ENCODE measurements around the gene RENBP. TPM values are rescaled to one million over a fixed set of nuclear protein-coding genes. Genes with fewer than 3 reads are reported as not detected.

RENBP gene
- total RNA-seq, 1 experiment from 2014 or later, result 7.1 TPM

GRCh38 chrX:153922932-153923857 is 21.2 kb downstream of the RENBP start:
- H3K4me3 Mint-ChIP-seq, result 0 out of 5 replicates have a peak overlapping the region, but pooled peaks of 1 of the 2 experiments have one; percentile 19
- Histone ChIP-seq H3K9ac (ENCODE audit: extremely low read depth, insufficient read length, low read length) (no peak overlapping the region), H2AK5ac (ENCODE audit: insufficient read length, low read length) (no peak overlapping the region), H2BK20ac (ENCODE audit: low read depth, low read length, poor library complexity, severe bottlenecking) (no peak overlapping the region), H3K23me2 (ENCODE audit: insufficient read length, low read depth, low read length, poor library complexity, severe bottlenecking) (peaks cover 26% of the 10 kb centered on the region), H3K9me3 (ENCODE audit: control insufficient read depth, low read depth, low read length) (peaks cover 13% of the 10 kb centered on the region), H3T11ph (ENCODE audit: low read length) (no peak overlapping the region), H2BK15ac (ENCODE audit: low read depth, low read length) (no peak overlapping the region), H4K8ac (replicated peaks; ENCODE audit: insufficient read length, low read depth, low read length) (no peak overlapping the region), H3K18ac (ENCODE audit: insufficient read length, low read depth, low read length) (no peak overlapping the region), H3K79me2 (ENCODE audit: insufficient read depth, low read length) (no peaks in the 10 kb centered on the region), H2BK5ac (ENCODE audit: insufficient read length, low read length) (no peak overlapping the region), H3K4me1 (ENCODE audit: insufficient read depth, low read length) (no peaks in the 10 kb centered on the region), H2BK12ac (ENCODE audit: insufficient read length, low read depth, low read length) (no peak overlapping the region), H3K56ac (ENCODE audit: insufficient read length, low read depth, low read length) (no peak overlapping the region), H4K5ac (ENCODE audit: insufficient read length, low read depth, low read length) (no peak overlapping the region), H3K14ac (ENCODE audit: insufficient read depth, low read length) (no peak overlapping the region), H3K79me1 (ENCODE audit: insufficient read depth, low read depth, low read length, poor library complexity, severe bottlenecking) (no peaks in the 10 kb centered on the region), H3K23ac (ENCODE audit: insufficient read length, low read depth, low read length) (no peak overlapping the region), H4K20me1 (ENCODE audit: control insufficient read depth, insufficient read depth, insufficient read length) (no peaks in the 10 kb centered on the region), H3K27ac (ENCODE audit: insufficient read length, low read depth, low read length) (no peak overlapping the region), H2AFZ (ENCODE audit: low read length) (no peak overlapping the region), H3K4me2 (ENCODE audit: insufficient read depth, insufficient read length, low read length) (no peak overlapping the region), H2BK120ac (ENCODE audit: low read depth, low read length, poor library complexity, severe bottlenecking) (no peak overlapping the region), H4K91ac (ENCODE audit: insufficient read length, low read depth, low read length) (no peak overlapping the region), H3K4ac (ENCODE audit: low read depth, low read length) (no peak overlapping the region), H3K27me3 (ENCODE audit: insufficient read depth, low read length) (no peaks in the 10 kb centered on the region)
- WGBS (ENCODE audit: extremely low coverage, insufficient read length, low lambda C conversion rate), result no CpG with 5 or more reads among the region's 25 CpGs
- H3K36me3 Mint-ChIP-seq (ENCODE audit: insufficient read depth in 1 of 3, low read depth in 3 of 3), result peaks cover 5 to 17% (median 13%) of the 10 kb centered on the region in 3 experiments
- no peak overlapping the region for H3K27ac Mint-ChIP-seq
- DNase-seq, result peak; percentile 47
- no peaks in the 10 kb centered on the region; the same call in none of the 2 replicates for H3K27me3 Mint-ChIP-seq (ENCODE audit: low read depth)
- peaks cover 54 to 73% of the 10 kb centered on the region in 2 experiments for H3K9me3 Mint-ChIP-seq
- H3K4me1 Mint-ChIP-seq, result peaks cover 11 to 25% of the 10 kb centered on the region in 2 experiments; a peak in 2 of 4 replicates
- TF ChIP-seq, protein P1, sequence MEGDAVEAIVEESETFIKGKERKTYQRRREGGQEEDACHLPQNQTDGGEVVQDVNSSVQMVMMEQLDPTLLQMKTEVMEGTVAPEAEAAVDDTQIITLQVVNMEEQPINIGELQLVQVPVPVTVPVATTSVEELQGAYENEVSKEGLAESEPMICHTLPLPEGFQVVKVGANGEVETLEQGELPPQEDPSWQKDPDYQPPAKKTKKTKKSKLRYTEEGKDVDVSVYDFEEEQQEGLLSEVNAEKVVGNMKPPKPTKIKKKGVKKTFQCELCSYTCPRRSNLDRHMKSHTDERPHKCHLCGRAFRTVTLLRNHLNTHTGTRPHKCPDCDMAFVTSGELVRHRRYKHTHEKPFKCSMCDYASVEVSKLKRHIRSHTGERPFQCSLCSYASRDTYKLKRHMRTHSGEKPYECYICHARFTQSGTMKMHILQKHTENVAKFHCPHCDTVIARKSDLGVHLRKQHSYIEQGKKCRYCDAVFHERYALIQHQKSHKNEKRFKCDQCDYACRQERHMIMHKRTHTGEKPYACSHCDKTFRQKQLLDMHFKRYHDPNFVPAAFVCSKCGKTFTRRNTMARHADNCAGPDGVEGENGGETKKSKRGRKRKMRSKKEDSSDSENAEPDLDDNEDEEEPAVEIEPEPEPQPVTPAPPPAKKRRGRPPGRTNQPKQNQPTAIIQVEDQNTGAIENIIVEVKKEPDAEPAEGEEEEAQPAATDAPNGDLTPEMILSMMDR (conservative IDR thresholded peaks at IDR 0.05), result peak; percentile 38; the same call in 1 of the 3 replicates
